Progenitor cell of endocrine pancreas (in vitro differentiated cells): ENCODE data around the gene ALKBH6. TPM values are rescaled to one million over a fixed set of nuclear protein-coding genes. Genes with fewer than 3 reads are reported as not detected.

Experiments
- DNase-seq: peaks from one replicate; pipeline ENCODE4 v3.0.0; 2021; ENCODE audit warnings: low spot score; ENCODE audit not compliant: unreplicated experiment
- H3K27ac Mint-ChIP-seq: 2 replicates; pipeline ENCODE4 v1.8.0; 2021; ENCODE audit warnings: mild to moderate bottlenecking, moderate library complexity, mixed read lengths
- H3K27me3 Mint-ChIP-seq: 2 replicates; pipeline ENCODE4 v1.8.0; 2021; ENCODE audit warnings: mixed read lengths
- H3K36me3 Mint-ChIP-seq: 2 replicates; pipeline ENCODE4 v1.8.0; 2022; ENCODE audit warnings: mixed read lengths; ENCODE audit not compliant: insufficient read depth
- H3K4me1 Mint-ChIP-seq: 2 replicates; pipeline ENCODE4 v1.8.0; 2021; ENCODE audit warnings: low read depth, mixed read lengths
- H3K4me3 Mint-ChIP-seq: 2 replicates; pipeline ENCODE4 v1.8.0; 2021; ENCODE audit warnings: low read depth, mild to moderate bottlenecking, moderate library complexity, mixed read lengths
- H3K9me3 Mint-ChIP-seq: 2 replicates; pipeline ENCODE4 v1.8.0; 2021; ENCODE audit warnings: low read depth, mixed read lengths
- CTCF ChIP-seq: fragments of 200-600 bp; sonication (generic); IDR thresholded peaks from one replicate; pipeline ENCODE4 v1.5.0; 2021; ENCODE audit warnings: antibody characterized with exemption, mild to moderate bottlenecking; ENCODE audit not compliant: unreplicated experiment
- total RNA-seq: library from RNA; stranded (reverse); gene quantifications from 2 replicates; pipeline ENCODE4 v1.2.1, GENCODE V29; 2021

ALKBH6 gene
- total RNA-seq, 1 donor from 2014 or later: 36.8 TPM

- Mint-ChIP-seq H3K36me3 (no peaks in the 10 kb centered on the region), H3K4me1 (no peaks in the 10 kb centered on the region), H3K4me3 (no peak overlapping the region), H3K9me3 (no peaks in the 10 kb centered on the region), H3K27ac (no peak overlapping the region), H3K27me3 (peaks cover 31% of the 10 kb centered on the region)
- TF ChIP-seq CTCF: no peak
- peak; percentile 31 for DNase-seq
These were observed 38.3 kb downstream of the ALKBH6 start for GRCh38 chr19:35975608-35976214.

GRCh38 chr19:35973487-35973886, 40.5 kb downstream of the ALKBH6 start:
- peaks cover 27% of the 10 kb centered on the region for H3K27me3 Mint-ChIP-seq
- H3K27ac Mint-ChIP-seq: no peak overlapping the region
- H3K9me3 Mint-ChIP-seq: no peaks in the 10 kb centered on the region
- no peak overlapping the region for H3K4me3 Mint-ChIP-seq
- H3K4me1 Mint-ChIP-seq: no peaks in the 10 kb centered on the region
- TF ChIP-seq CTCF: no peak
- no peaks in the 10 kb centered on the region for H3K36me3 Mint-ChIP-seq
- DNase-seq: no peak

- Mint-ChIP-seq H3K27me3 (peaks cover 23% of the 10 kb centered on the region), H3K4me3 (no peak overlapping the region), H3K4me1 (no peaks in the 10 kb centered on the region), H3K9me3 (no peaks in the 10 kb centered on the region), H3K27ac (no peak overlapping the region), H3K36me3 (no peaks in the 10 kb centered on the region)
- TF ChIP-seq CTCF: no peak
- DNase-seq: no peak
These were observed 47.2 kb downstream of the ALKBH6 start for GRCh38 chr19:35966771-35967170.

GRCh38 chr19:35963514-35963913, 50.5 kb downstream of the ALKBH6 start:
- Mint-ChIP-seq H3K9me3 (no peaks in the 10 kb centered on the region), H3K27me3 (peaks cover 41% of the 10 kb centered on the region), H3K4me3 (no peak overlapping the region), H3K4me1 (no peaks in the 10 kb centered on the region), H3K36me3 (no peaks in the 10 kb centered on the region), H3K27ac (no peak overlapping the region)
- peak; percentile 71 for DNase-seq
- TF ChIP-seq CTCF: no peak

- H3K27me3 Mint-ChIP-seq: peaks cover 55% of the 10 kb centered on the region
These were observed 53.5 kb downstream of the ALKBH6 start for GRCh38 chr19:35960432-35960972.

More at GRCh38 chr19:35960432-35960972, 53.5 kb downstream of the ALKBH6 start:
- no peaks in the 10 kb centered on the region for H3K9me3 Mint-ChIP-seq
- H3K36me3 Mint-ChIP-seq: no peaks in the 10 kb centered on the region
- no peak for DNase-seq
- no peak for TF ChIP-seq CTCF
- no peak overlapping the region for H3K4me3 Mint-ChIP-seq
- H3K27ac Mint-ChIP-seq: no peak overlapping the region
- no peaks in the 10 kb centered on the region for H3K4me1 Mint-ChIP-seq
